ENCODE data around the gene IDH2. TPM values are rescaled to one million over a fixed set of nuclear protein-coding genes. Genes with fewer than 3 reads are reported as not detected.
"Not testable (repeated sequence)": the region's sequence is repeated elsewhere in the genome, so short reads cannot be mapped to it uniquely, and the experiment has no call there.

The IDH2 gene
- total RNA-seq, 2 experiments from 2014 or later, result 291 to 301 TPM

- not testable (repeated sequence) for DNase-seq; H3K27ac Mint-ChIP-seq; H3K4me3 Mint-ChIP-seq; ATAC-seq; H3K27me3 Mint-ChIP-seq (ENCODE audit: low read depth); H3K9me3 Mint-ChIP-seq (ENCODE audit: insufficient read depth)
- CTCF ChIA-PET, result interaction anchor here (0.9 to 3.3 kb wide), 24 partner anchors 9 to 330 kb away, joined by 3 to 40 read pairs (median 4); partner anchors contain the start of gene AP3S2
- H3K36me3 Mint-ChIP-seq (ENCODE audit: low read depth), result peaks cover 13% of the 10 kb centered on the region
- H3K4me1 Mint-ChIP-seq (ENCODE audit: low read depth), result peaks cover 10% of the 10 kb centered on the region
- POLR2A ChIA-PET, result interaction anchor here (0.7 to 1.3 kb wide), 2 partner anchors 177 to 231 kb away, joined by 3 read pairs; partner anchors contain the start of gene AP3S2
Observed at GRCh38 chr15:90070623-90071022, 31.6 kb downstream of the IDH2 start.

DNA sequence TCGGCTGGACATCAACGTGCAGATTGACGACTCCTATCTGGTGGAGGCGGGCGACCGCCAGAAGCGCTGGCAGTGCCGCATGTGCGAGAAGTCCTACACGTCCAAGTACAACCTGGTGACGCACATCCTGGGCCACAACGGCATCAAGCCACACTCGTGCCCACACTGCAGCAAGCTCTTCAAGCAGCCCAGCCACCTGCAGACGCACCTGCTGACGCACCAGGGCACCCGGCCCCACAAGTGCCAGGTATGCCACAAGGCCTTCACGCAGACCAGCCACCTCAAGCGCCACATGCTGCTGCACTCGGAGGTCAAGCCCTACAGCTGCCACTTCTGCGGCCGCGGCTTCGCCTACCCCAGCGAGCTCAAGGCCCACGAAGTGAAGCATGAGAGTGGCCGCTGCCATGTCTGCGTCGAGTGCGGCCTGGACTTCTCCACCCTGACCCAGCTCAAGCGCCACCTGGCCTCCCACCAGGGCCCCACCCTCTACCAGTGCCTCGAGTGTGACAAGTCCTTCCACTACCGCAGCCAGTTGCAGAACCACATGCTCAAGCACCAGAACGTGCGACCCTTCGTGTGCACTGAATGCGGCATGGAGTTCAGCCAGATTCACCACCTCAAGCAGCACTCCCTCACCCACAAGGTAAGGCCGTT is 34.2 kb downstream of the IDH2 start:
- no peaks in the 10 kb centered on the region for H3K27me3 Mint-ChIP-seq (ENCODE audit: low read depth)
- DNase-seq (no peak), ATAC-seq (no peak)
- H3K36me3 Mint-ChIP-seq (ENCODE audit: low read depth), result peaks cover 13% of the 10 kb centered on the region
- CTCF ChIA-PET, result interaction anchor here (1.1 kb wide), 1 partner anchor 168 kb away, joined by 3 read pairs; no protein-coding TSS in a partner anchor
- POLR2A ChIA-PET, result interaction anchor here (1.0 kb wide), 1 partner anchor 34 kb away, joined by 4 read pairs; no protein-coding TSS in a partner anchor
- H3K4me1 Mint-ChIP-seq (ENCODE audit: low read depth), result peaks cover 20% of the 10 kb centered on the region
- H3K9me3 Mint-ChIP-seq (ENCODE audit: insufficient read depth), result no peaks in the 10 kb centered on the region
- H3K27ac Mint-ChIP-seq, result no peak overlapping the region
- H3K4me3 Mint-ChIP-seq, result no peak overlapping the region

DNA sequence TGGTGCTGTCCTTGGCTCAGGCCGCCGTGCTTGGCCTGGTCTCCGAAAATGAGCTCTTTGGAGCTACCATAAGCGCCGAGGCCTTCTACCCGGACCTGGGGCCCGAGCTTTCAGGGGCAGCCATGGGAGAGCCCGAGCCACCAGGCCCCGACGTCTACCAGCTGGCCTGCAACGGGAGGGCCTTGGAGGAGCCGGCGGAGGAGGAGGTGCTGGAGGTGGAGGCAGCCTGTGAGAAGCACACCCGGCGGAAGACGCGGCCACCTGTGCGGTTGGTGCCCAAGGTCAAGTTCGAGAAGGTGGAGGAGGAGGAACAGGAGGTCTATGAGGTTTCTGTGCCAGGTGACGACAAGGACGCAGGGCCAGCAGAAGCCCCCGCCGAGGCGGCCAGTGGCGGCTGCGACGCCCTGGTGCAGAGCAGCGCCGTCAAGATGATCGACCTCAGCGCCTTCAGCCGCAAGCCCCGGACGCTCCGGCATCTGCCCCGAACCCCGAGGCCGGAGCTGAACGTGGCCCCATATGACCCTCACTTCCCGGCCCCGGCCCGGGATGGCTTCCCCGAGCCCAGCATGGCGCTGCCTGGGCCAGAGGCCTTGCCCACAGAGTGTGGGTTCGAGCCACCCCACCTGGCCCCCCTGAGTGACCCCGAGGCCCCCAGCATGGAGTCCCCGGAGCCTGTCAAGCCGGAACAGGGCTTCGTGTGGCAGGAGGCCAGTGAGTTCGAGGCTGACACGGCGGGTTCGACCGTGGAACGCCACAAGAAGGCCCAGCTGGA is 34.9 kb downstream of the IDH2 start:
- Mint-ChIP-seq H3K4me3 (no peak overlapping the region), H3K36me3 (ENCODE audit: low read depth) (peaks cover 13% of the 10 kb centered on the region), H3K9me3 (ENCODE audit: insufficient read depth) (no peaks in the 10 kb centered on the region), H3K27ac (no peak overlapping the region), H3K4me1 (ENCODE audit: low read depth) (peaks cover 25% of the 10 kb centered on the region), H3K27me3 (ENCODE audit: low read depth) (no peaks in the 10 kb centered on the region)
- CTCF ChIA-PET, result interaction anchor here (1.1 to 1.3 kb wide), 2 partner anchors 64 to 168 kb away, joined by 3 read pairs; no protein-coding TSS in a partner anchor
- ATAC-seq, result no peak
- DNase-seq, result no peak
- POLR2A ChIA-PET, result interaction anchor here (0.7 to 1.0 kb wide), 2 partner anchors 34 to 65 kb away, joined by 4 read pairs; no protein-coding TSS in a partner anchor

DNA sequence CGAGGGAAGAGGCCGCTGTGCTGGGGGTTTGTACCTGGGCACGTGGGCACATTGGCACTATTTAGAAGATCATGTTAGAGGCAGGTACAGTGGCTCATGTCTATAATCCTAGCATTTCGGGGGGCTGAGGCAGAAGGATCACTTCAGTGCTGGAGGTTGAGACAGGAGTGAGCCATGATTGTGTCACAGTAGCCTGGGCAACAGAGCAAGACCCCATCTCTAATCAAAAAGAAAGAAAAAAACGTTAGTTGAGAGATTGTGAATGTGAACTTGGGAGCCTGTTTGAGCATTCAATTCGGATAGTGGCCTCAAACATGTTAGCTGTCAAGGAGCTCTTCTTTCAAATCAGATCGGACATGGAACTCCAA is 36.6 kb downstream of the IDH2 start:
- Mint-ChIP-seq H3K27ac (no peak overlapping the region), H3K36me3 (ENCODE audit: low read depth) (peaks cover 10% of the 10 kb centered on the region), H3K4me1 (ENCODE audit: low read depth) (peaks cover 32% of the 10 kb centered on the region), H3K4me3 (no peak overlapping the region), H3K27me3 (ENCODE audit: low read depth) (no peaks in the 10 kb centered on the region), H3K9me3 (ENCODE audit: insufficient read depth) (no peaks in the 10 kb centered on the region)
- ATAC-seq (no peak), DNase-seq (no peak)
- ChIA-PET POLR2A (no interaction called here), CTCF (interaction anchor here (1.3 kb wide), 1 partner anchor 62 kb away, joined by 3 read pairs; no protein-coding TSS in a partner anchor)

GRCh38 chr15:90064911-90065681 is 37.2 kb downstream of the IDH2 start:
- Mint-ChIP-seq H3K27ac (no peak overlapping the region), H3K9me3 (ENCODE audit: insufficient read depth) (no peaks in the 10 kb centered on the region)
- CTCF ChIA-PET, result no interaction called here

DNA sequence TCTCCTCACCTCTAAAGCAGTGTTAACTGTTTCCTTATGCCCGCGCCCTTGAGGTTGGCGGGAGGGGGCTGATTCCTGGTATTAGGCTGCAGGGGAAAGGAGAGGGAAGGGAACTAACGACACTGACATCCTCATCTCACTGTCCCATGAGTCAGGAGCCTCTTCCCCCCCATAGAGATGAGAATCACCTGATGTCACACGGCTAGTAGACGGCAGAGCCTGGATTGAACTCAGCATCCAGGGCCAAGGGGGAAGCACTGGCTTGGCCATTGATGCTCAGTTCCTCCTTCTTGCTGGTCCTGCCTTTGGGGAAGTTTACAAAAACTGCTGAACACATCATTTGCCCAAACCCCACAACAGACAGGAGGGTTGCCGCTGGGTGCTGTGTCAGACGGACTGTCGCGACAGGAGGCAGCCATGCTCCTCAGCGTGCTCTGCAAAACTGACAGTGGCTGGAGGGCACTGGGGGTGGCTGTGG is 38.5 kb downstream of the IDH2 start:
- no peaks in the 10 kb centered on the region for H3K9me3 Mint-ChIP-seq (ENCODE audit: insufficient read depth)
- H3K27me3 Mint-ChIP-seq (ENCODE audit: low read depth), result no peaks in the 10 kb centered on the region
- DNase-seq (no peak), ATAC-seq (no peak)
- H3K36me3 Mint-ChIP-seq (ENCODE audit: low read depth), result peaks cover 6% of the 10 kb centered on the region
- H3K4me1 Mint-ChIP-seq (ENCODE audit: low read depth), result peaks cover 43% of the 10 kb centered on the region
- H3K27ac Mint-ChIP-seq, result no peak overlapping the region
- CTCF ChIA-PET, result no interaction called here
- POLR2A ChIA-PET, result interaction anchor here (0.7 kb wide), 1 partner anchor 52 kb away, joined by 4 read pairs; no protein-coding TSS in a partner anchor
- no peak overlapping the region for H3K4me3 Mint-ChIP-seq

More at GRCh38 chr15:90064911-90065681, 37.2 kb downstream of the IDH2 start:
- H3K36me3 Mint-ChIP-seq (ENCODE audit: low read depth), result peaks cover 10% of the 10 kb centered on the region
- DNase-seq (no peak), ATAC-seq (no peak)
- H3K27me3 Mint-ChIP-seq (ENCODE audit: low read depth), result no peaks in the 10 kb centered on the region
- H3K4me3 Mint-ChIP-seq, result no peak overlapping the region
- POLR2A ChIA-PET, result no interaction called here
- peaks cover 33% of the 10 kb centered on the region for H3K4me1 Mint-ChIP-seq (ENCODE audit: low read depth)

DNA sequence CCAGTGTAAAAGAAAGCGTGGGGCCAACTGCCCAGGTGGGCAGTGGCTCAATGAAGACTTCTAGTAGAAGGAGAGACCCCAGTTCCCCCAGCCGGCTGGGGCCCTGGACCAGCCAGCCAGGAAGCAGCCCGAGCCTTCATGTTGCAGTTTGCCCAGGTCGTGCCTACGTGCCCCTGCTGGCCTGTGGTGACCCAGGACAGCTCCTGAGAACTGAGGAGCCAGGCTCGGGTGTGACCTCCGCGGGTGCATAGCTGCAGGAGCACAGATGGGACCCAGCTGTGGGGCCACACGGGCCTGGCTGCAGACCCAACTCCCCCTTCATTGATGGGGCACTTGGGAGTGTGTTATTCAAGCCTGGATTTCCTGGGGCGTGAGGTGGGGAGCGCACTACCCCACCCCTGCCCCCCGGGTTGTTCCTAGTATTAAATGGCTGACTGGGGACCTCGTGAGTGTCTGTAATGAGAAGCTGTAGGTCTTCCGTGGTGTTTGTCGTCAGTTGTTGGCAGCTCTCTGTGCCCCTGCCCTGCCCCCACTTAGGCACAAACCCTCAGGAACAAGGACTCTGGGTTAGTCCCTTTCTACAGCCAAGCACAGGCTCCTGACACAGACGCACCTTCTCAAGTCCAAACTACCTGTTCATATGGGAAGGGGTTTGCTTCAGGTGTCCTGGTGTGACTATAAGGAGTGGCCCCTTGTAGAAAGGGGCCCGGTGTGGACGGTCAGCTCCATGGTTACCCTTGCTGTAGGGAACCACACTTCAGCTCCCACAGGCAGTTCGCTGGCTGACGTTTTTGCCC is 39.1 kb downstream of the IDH2 start:
- Mint-ChIP-seq H3K27me3 (ENCODE audit: low read depth) (no peaks in the 10 kb centered on the region), H3K36me3 (ENCODE audit: low read depth) (peaks cover 3% of the 10 kb centered on the region), H3K27ac (peak overlapping the region; percentile 34), H3K4me1 (ENCODE audit: low read depth) (peaks cover 49% of the 10 kb centered on the region), H3K9me3 (ENCODE audit: insufficient read depth) (no peaks in the 10 kb centered on the region), H3K4me3 (no peak overlapping the region)
- CTCF ChIA-PET, result no interaction called here
- POLR2A ChIA-PET, result no interaction called here
- DNase-seq, result no peak
- ATAC-seq, result no peak

DNA sequence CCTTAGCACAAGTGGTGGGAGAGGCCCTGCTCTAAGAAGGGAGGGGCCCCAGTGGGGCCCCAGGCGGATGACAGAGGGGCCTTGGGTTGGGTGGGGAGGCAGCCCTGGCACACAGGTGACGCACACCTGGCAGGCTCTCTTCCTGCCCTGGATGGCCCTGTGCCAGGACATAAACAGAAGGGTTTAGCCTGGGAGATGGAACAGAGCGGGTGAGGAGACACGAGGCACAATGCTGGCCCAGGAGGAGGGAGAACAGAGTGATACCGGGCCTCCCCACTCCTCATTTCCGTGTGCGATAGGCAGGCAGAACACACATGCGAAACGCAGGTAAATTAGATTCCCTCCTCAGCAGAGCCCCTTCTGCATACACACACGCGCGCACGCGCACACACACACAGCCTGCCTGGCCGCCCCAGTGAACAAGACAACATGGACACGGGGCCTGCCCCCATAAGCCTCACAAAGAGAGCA is 39.8 kb downstream of the IDH2 start:
- POLR2A ChIA-PET, result no interaction called here
- DNase-seq, result no peak
- peaks cover 53% of the 10 kb centered on the region for H3K4me1 Mint-ChIP-seq (ENCODE audit: low read depth)
- CTCF ChIA-PET, result interaction anchor here (1.1 kb wide), 1 partner anchor 28 kb away, joined by 3 read pairs; no protein-coding TSS in a partner anchor
- H3K4me3 Mint-ChIP-seq, result no peak overlapping the region
- no peaks in the 10 kb centered on the region for H3K27me3 Mint-ChIP-seq (ENCODE audit: low read depth)
- no peak for ATAC-seq
- H3K36me3 Mint-ChIP-seq (ENCODE audit: low read depth), result peaks cover 2% of the 10 kb centered on the region
- H3K27ac Mint-ChIP-seq, result peak overlapping the region; percentile 82
- no peaks in the 10 kb centered on the region for H3K9me3 Mint-ChIP-seq (ENCODE audit: insufficient read depth)

- CTCF ChIA-PET, result interaction anchor here (1.1 to 1.6 kb wide), 2 partner anchors 8 to 28 kb away, joined by 3 to 7 read pairs; no protein-coding TSS in a partner anchor
- no peaks in the 10 kb centered on the region for H3K9me3 Mint-ChIP-seq (ENCODE audit: insufficient read depth)
- H3K27ac Mint-ChIP-seq, result peak overlapping the region; percentile 82
- ATAC-seq (no peak), DNase-seq (peak; percentile 33)
- no peak overlapping the region for H3K4me3 Mint-ChIP-seq
- H3K27me3 Mint-ChIP-seq (ENCODE audit: low read depth), result no peaks in the 10 kb centered on the region
- peaks cover 53% of the 10 kb centered on the region for H3K4me1 Mint-ChIP-seq (ENCODE audit: low read depth)
- POLR2A ChIA-PET, result no interaction called here
- H3K36me3 Mint-ChIP-seq (ENCODE audit: low read depth), result peaks cover 2% of the 10 kb centered on the region
Observed at GRCh38 chr15:90062023-90062442, 40.2 kb downstream of the IDH2 start.

- POLR2A ChIA-PET, result interaction anchor here (1.8 kb wide), 1 partner anchor 14 kb away, joined by 4 read pairs; no protein-coding TSS in a partner anchor
- Mint-ChIP-seq H3K9me3 (ENCODE audit: insufficient read depth) (no peaks in the 10 kb centered on the region), H3K4me3 (no peak overlapping the region), H3K36me3 (ENCODE audit: low read depth) (peaks cover 2% of the 10 kb centered on the region), H3K4me1 (ENCODE audit: low read depth) (peaks cover 54% of the 10 kb centered on the region), H3K27me3 (ENCODE audit: low read depth) (no peaks in the 10 kb centered on the region), H3K27ac (peak overlapping the region; percentile 42)
- ATAC-seq (no peak), DNase-seq (no peak)
- CTCF ChIA-PET, result interaction anchor here (1.0 to 1.6 kb wide), 3 partner anchors 9 to 162 kb away, joined by 3 to 7 read pairs (median 4); partner anchors contain the start of gene ZNF710
Observed at GRCh38 chr15:90060797-90061196, 41.5 kb downstream of the IDH2 start.

All from activated CD8-positive, alpha-beta T cell treated with anti-CD3 and anti-CD28 coated beads, Interleukin-2, amount 10 ng/mL, durations not matched to agents 7 days and 5 days (primary cell).